ENCODE results near the gene TMEM266.
A peak's percentile ranks its signal among the peaks of the same experiment; 100 is the strongest.

Gene TMEM266

DNA sequence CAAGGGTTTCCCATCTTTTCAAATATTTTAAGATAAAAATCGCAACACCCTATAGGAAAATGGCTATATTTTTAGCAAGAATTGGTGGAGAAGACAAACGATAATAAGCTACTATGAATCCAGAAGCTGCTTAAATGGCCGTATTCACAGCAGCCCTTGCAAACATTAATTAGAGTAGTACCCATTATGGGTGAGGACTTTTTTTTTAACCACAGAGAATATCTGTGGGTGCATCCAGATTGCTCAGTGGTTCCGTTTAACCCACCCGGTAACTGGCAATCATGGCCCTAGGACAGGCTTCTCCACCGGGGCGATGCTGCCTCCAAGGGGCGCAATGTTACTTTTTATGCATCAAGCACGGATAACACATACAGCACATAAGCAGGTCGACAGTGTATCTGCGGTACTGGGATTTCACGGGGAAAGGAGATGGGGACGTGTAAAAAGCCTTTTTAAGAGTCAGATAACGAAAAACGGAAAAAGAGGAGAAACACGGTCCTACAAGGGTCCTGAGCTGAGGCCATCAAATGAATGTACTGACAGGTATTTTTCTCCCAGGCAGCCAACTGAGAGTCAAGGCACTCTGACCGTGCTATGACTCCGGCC is 968 bp upstream of the TMEM266 start:
- Histone ChIP-seq H2AFZ (peak overlapping the region; percentile 62), H3K4me3 (ENCODE audit: low read depth, low read length) (peak overlapping the region; percentile 57), H3K36me3 (ENCODE audit: control insufficient read depth, insufficient read depth, low read length) (no peaks in the 10 kb centered on the region), H3K79me2 (no peaks in the 10 kb centered on the region), H3K4me2 (ENCODE audit: low read length) (peak overlapping the region; percentile 74), H3K4me1 (no peaks in the 10 kb centered on the region), H3K9me3 (ENCODE audit: control insufficient read depth, low read length) (no peaks in the 10 kb centered on the region), H3K27me3 (ENCODE audit: control insufficient read depth, insufficient read depth, low read length) (no peaks in the 10 kb centered on the region), H3K27ac (no peak overlapping the region), H3K9ac (no peak overlapping the region)
- TF ChIP-seq, protein P1, sequence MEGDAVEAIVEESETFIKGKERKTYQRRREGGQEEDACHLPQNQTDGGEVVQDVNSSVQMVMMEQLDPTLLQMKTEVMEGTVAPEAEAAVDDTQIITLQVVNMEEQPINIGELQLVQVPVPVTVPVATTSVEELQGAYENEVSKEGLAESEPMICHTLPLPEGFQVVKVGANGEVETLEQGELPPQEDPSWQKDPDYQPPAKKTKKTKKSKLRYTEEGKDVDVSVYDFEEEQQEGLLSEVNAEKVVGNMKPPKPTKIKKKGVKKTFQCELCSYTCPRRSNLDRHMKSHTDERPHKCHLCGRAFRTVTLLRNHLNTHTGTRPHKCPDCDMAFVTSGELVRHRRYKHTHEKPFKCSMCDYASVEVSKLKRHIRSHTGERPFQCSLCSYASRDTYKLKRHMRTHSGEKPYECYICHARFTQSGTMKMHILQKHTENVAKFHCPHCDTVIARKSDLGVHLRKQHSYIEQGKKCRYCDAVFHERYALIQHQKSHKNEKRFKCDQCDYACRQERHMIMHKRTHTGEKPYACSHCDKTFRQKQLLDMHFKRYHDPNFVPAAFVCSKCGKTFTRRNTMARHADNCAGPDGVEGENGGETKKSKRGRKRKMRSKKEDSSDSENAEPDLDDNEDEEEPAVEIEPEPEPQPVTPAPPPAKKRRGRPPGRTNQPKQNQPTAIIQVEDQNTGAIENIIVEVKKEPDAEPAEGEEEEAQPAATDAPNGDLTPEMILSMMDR (IDR thresholded peaks at IDR 0.05), result no peak

DNA sequence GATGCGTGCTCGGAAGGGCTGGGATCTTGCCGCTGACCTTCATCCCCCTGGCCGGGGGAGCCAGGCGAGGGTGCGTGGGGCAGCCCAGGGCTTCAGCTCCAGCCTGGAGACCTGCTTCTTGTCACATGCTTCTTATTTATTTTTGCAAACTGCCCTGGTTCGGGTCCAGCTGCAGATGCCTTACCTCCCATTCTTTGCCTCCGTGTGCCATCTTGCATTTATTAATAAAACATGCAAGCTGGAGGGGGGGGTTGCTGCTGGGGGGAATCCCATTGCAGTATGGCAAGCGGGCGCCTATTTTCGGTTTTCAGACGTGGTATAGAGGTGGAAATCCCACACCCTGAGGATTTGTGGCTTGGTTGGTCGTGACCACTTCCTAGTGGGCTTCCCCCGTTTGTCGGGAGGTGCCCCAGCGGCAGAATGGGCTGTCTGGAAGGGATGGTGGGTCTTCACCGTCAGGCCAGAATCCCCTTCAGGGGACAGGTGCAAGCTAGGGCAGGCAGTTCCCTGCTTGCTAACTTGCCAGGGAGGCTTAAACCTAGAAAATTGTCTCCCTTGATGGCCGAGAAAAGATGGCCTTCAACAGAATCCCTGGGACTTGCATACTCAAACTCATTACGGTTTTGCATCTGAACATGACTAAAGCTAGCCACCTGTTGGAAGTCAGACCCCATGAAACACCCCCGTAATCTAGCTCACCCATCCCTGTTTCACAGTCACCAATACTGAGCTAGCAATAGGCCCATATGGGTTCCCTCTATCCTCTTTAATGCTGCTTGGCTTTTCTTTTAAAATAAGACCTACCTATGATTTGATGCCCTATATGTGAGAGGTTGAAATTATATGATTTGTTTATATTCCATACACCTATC is 569 bp downstream of the TMEM266 start:
- Histone ChIP-seq H3K9ac (no peak overlapping the region), H2AFZ (no peak overlapping the region), H3K79me2 (no peaks in the 10 kb centered on the region), H3K36me3 (ENCODE audit: control insufficient read depth, insufficient read depth, low read length) (no peaks in the 10 kb centered on the region), H3K27me3 (ENCODE audit: control insufficient read depth, insufficient read depth, low read length) (no peaks in the 10 kb centered on the region), H3K4me3 (ENCODE audit: low read depth, low read length) (peak overlapping the region; percentile 39), H3K27ac (no peak overlapping the region), H3K4me2 (ENCODE audit: low read length) (peak overlapping the region; percentile 67), H3K9me3 (ENCODE audit: control insufficient read depth, low read length) (no peaks in the 10 kb centered on the region), H3K4me1 (no peaks in the 10 kb centered on the region)
- TF ChIP-seq, protein P1 (IDR thresholded peaks at IDR 0.05), result no peak

DNA sequence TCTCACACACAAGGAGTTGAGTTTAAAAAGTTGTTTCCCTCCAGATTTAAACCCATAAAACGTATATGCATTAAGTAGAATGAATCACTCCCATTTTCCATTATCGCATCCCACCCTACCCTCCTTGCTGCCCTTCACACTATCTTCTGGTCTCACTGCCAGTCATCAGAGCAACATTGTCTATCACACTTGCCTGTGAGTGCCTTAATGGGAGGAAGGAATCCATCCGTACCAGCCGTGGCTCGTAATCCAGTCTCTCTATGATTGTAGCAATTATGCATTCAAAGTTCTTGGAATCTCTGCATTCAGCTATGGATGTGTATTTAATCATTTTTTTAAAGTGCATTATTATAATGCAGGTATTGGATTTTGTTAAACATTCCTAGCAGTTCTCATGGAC is 1.9 kb downstream of the TMEM266 start:
- Histone ChIP-seq H3K9ac (no peak overlapping the region), H3K4me3 (ENCODE audit: low read depth, low read length) (no peak overlapping the region), H3K4me2 (ENCODE audit: low read length) (no peak overlapping the region), H3K27me3 (ENCODE audit: control insufficient read depth, insufficient read depth, low read length) (no peaks in the 10 kb centered on the region), H3K4me1 (no peaks in the 10 kb centered on the region), H3K9me3 (ENCODE audit: control insufficient read depth, low read length) (no peaks in the 10 kb centered on the region), H3K79me2 (no peaks in the 10 kb centered on the region), H3K27ac (no peak overlapping the region), H3K36me3 (ENCODE audit: control insufficient read depth, insufficient read depth, low read length) (no peaks in the 10 kb centered on the region), H2AFZ (no peak overlapping the region)
- TF ChIP-seq, protein P1 (IDR thresholded peaks at IDR 0.05), result no peak

DNA sequence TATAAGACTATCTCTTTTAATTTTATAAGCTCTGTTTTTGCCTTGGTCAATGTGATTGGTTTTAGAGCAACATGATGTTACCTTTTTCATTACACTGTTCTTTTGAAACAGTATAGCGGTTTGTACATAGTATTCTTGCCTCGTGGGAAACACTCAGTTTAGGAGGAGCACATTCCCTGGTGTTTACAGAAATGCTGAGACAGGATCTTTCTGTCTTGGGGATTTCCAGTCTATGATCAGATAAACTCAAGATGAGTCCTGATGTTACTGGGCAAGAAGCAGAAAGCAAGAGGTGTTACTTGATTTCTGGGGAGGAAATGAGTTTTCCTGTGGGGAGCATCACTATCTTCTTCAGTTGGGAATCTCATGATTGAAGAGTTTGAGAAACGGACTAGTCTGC is 2.5 kb downstream of the TMEM266 start:
- no peaks in the 10 kb centered on the region for H3K27me3 ChIP-seq (ENCODE audit: control insufficient read depth, insufficient read depth, low read length)
- no peaks in the 10 kb centered on the region for H3K36me3 ChIP-seq (ENCODE audit: control insufficient read depth, insufficient read depth, low read length)
- H3K4me1 ChIP-seq, result no peaks in the 10 kb centered on the region
- no peaks in the 10 kb centered on the region for H3K79me2 ChIP-seq
- H3K4me3 ChIP-seq (ENCODE audit: low read depth, low read length), result no peak overlapping the region
- no peak overlapping the region for H3K27ac ChIP-seq
- no peak overlapping the region for H2AFZ ChIP-seq
- H3K9me3 ChIP-seq (ENCODE audit: control insufficient read depth, low read length), result no peaks in the 10 kb centered on the region
- no peak overlapping the region for H3K4me2 ChIP-seq (ENCODE audit: low read length)
- H3K9ac ChIP-seq, result no peak overlapping the region
- TF ChIP-seq, protein P1 (IDR thresholded peaks at IDR 0.05), result no peak
